ENCODE results near the gene GRK4. TPM values are rescaled to one million over a fixed set of nuclear protein-coding genes. Genes with fewer than 3 reads are reported as not detected.
A peak's percentile ranks its signal among the peaks of the same experiment; 100 is the strongest.

GRK4 gene
- total and polyA plus RNA-seq, 10 of the 15 experiments (the other 5 are each of a cell fraction or from before 2014, with no cell fraction given) = 1.1 to 4.0 (median 2.5) TPM

DNA sequence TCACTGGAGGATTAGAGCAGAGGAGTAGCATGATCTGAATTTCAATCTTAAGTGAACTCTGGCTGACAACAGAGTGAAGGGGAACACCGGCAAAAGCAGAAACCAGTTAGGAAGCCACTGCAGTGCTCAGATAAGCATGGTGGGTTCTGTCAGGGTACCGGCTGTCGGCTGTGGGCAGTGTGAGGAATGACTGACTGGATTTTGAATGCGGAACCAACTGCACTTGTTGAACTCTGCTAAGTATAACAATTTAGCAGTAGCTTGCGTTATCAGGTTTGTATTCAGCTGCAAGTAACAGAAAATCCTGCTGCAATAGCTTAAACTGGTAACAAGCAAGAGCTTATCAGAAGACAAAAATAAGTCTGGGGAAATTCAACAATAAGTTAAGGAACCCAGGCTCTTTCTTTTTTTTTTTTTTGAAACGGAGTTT lies 116.3 kb downstream of the GRK4 start (continued):
- TF ChIP-seq, protein P1, sequence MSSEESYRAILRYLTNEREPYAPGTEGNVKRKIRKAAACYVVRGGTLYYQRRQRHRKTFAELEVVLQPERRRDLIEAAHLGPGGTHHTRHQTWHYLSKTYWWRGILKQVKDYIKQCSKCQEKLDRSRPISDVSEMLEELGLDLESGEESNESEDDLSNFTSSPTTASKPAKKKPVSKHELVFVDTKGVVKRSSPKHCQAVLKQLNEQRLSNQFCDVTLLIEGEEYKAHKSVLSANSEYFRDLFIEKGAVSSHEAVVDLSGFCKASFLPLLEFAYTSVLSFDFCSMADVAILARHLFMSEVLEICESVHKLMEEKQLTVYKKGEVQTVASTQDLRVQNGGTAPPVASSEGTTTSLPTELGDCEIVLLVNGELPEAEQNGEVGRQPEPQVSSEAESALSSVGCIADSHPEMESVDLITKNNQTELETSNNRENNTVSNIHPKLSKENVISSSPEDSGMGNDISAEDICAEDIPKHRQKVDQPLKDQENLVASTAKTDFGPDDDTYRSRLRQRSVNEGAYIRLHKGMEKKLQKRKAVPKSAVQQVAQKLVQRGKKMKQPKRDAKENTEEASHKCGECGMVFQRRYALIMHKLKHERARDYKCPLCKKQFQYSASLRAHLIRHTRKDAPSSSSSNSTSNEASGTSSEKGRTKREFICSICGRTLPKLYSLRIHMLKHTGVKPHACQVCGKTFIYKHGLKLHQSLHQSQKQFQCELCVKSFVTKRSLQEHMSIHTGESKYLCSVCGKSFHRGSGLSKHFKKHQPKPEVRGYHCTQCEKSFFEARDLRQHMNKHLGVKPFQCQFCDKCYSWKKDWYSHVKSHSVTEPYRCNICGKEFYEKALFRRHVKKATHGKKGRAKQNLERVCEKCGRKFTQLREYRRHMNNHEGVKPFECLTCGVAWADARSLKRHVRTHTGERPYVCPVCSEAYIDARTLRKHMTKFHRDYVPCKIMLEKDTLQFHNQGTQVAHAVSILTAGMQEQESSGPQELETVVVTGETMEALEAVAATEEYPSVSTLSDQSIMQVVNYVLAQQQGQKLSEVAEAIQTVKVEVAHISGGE (CRISPR knock-in tag; IDR thresholded peaks at IDR 0.05) = no peak
- TF ChIP-seq ZNF384 (IDR thresholded peaks at IDR 0.05; ENCODE audit: borderline replicate concordance, low read depth, low read length) (no peak; the same call in 1 of the 2 replicates), MEF2B (IDR thresholded peaks at IDR 0.05; ENCODE audit: partially characterized antibody, poor library complexity, severe bottlenecking) (no peak), NRF1 (conservative IDR thresholded peaks at IDR 0.05; ENCODE audit: low read depth, low read length) (no peak), KAT2A (conservative IDR thresholded peaks at IDR 0.05; ENCODE audit: control insufficient read depth, low read depth, low read length) (no peak), EED (IDR thresholded peaks at IDR 0.05; ENCODE audit: low read depth) (no peak), ZNF217 (IDR thresholded peaks at IDR 0.05) (no peak), IKZF2 (IDR thresholded peaks at IDR 0.05) (no peak), ZNF274 (IDR thresholded peaks at IDR 0.05; ENCODE audit: insufficient read depth, insufficient read length) (no peak), JUNB (IDR thresholded peaks at IDR 0.05) (peak; percentile 22; the same call in 1 of the 2 replicates), POLR2A (IDR thresholded peaks at IDR 0.05; ENCODE audit: low read depth, low read length) (peak; percentile 43; the same call in 1 of the 2 replicates), NFXL1 (IDR thresholded peaks at IDR 0.05; ENCODE audit: borderline replicate concordance) (no peak), ETV6 (conservative IDR thresholded peaks at IDR 0.05 in 1 of 2, IDR thresholded peaks at IDR 0.05 in 1 of 2; ENCODE audit: borderline replicate concordance in 1 of 2, low read depth in 1 of 2) (no peak), BCL11A (IDR thresholded peaks at IDR 0.05; ENCODE audit: low read depth, low read length) (0 out of 2 replicates have a peak, but pooled peaks have one; percentile 42), CEBPB (IDR thresholded peaks at IDR 0.05; ENCODE audit: borderline replicate concordance in 1 of 2, low read depth in 2 of 2, low read length in 2 of 2) (no peak)
- TF ChIP-seq, protein P2, sequence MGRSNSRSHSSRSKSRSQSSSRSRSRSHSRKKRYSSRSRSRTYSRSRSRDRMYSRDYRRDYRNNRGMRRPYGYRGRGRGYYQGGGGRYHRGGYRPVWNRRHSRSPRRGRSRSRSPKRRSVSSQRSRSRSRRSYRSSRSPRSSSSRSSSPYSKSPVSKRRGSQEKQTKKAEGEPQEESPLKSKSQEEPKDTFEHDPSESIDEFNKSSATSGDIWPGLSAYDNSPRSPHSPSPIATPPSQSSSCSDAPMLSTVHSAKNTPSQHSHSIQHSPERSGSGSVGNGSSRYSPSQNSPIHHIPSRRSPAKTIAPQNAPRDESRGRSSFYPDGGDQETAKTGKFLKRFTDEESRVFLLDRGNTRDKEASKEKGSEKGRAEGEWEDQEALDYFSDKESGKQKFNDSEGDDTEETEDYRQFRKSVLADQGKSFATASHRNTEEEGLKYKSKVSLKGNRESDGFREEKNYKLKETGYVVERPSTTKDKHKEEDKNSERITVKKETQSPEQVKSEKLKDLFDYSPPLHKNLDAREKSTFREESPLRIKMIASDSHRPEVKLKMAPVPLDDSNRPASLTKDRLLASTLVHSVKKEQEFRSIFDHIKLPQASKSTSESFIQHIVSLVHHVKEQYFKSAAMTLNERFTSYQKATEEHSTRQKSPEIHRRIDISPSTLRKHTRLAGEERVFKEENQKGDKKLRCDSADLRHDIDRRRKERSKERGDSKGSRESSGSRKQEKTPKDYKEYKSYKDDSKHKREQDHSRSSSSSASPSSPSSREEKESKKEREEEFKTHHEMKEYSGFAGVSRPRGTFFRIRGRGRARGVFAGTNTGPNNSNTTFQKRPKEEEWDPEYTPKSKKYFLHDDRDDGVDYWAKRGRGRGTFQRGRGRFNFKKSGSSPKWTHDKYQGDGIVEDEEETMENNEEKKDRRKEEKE (IDR thresholded peaks at IDR 0.05) = no peak
- TF ChIP-seq, protein P3, sequence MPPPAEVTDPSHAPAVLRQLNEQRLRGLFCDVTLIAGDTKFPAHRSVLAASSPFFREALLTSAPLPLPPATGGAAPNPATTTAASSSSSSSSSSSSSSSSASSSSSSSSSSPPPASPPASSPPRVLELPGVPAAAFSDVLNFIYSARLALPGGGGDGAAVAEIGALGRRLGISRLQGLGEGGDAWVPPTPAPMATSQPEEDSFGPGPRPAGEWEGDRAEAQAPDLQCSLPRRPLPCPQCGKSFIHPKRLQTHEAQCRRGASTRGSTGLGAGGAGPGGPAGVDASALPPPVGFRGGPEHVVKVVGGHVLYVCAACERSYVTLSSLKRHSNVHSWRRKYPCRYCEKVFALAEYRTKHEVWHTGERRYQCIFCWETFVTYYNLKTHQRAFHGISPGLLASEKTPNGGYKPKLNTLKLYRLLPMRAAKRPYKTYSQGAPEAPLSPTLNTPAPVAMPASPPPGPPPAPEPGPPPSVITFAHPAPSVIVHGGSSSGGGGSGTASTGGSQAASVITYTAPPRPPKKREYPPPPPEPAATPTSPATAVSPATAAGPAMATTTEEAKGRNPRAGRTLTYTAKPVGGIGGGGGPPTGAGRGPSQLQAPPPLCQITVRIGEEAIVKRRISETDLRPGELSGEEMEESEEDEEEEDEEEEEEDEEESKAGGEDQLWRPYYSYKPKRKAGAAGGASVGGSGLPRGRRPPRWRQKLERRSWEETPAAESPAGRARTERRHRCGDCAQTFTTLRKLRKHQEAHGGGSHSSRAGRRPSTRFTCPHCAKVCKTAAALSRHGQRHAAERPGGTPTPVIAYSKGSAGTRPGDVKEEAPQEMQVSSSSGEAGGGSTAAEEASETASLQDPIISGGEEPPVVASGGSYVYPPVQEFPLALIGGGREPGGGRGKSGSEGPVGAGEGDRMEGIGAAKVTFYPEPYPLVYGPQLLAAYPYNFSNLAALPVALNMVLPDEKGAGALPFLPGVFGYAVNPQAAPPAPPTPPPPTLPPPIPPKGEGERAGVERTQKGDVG (CRISPR knock-in tag; IDR thresholded peaks at IDR 0.05) = no peak
- TF ChIP-seq, protein P4, sequence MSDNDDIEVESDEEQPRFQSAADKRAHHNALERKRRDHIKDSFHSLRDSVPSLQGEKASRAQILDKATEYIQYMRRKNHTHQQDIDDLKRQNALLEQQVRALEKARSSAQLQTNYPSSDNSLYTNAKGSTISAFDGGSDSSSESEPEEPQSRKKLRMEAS (IDR thresholded peaks at IDR 0.05; ENCODE audit: low read depth, low read length) = no peak
